CD4-positive, alpha-beta T cell treated with Interferon alpha-2 for 1 hour (primary cell): Measurements from ENCODE around the gene RANGAP1.

Experiments used
- DNase-seq, 2 donors: peaks; one replicate each; pipeline ENCODE4 v3.0.0-alpha.2; 2020 to 2022

The RANGAP1 gene

GRCh38 chr22:41285820-41286638 lies at the start of gene RANGAP1:
TSS of gene RANGAP1 (minus strand) at chr22:41286187. CDS start at chr22:41281044, 5,143 bp downstream.
- DNase-seq: peak; percentile 98 to 99

- no peak for DNase-seq
These were observed 49.1 kb upstream of the RANGAP1 start for GRCh38 chr22:41334951-41335635.

- DNase-seq: no peak
These were observed 48.2 kb upstream of the RANGAP1 start for GRCh38 chr22:41334215-41334614.

GRCh38 chr22:41333806-41334205 lies 47.8 kb upstream of the RANGAP1 start:
- no peak for DNase-seq

- no peak for DNase-seq
These were observed 46.4 kb upstream of the RANGAP1 start for GRCh38 chr22:41332217-41332939.

GRCh38 chr22:41330169-41330568 lies 44.2 kb upstream of the RANGAP1 start:
- DNase-seq: no peak

GRCh38 chr22:41327124-41327523 lies 41.1 kb upstream of the RANGAP1 start:
- no peak for DNase-seq

- DNase-seq: no peak
These were observed 39.0 kb upstream of the RANGAP1 start for GRCh38 chr22:41324821-41325528.

GRCh38 chr22:41320416-41321240 lies 34.6 kb upstream of the RANGAP1 start:
- no peak for DNase-seq

- no peak for DNase-seq
These were observed 29.6 kb upstream of the RANGAP1 start for GRCh38 chr22:41315586-41315985.

- no peak for DNase-seq
These were observed 28.8 kb upstream of the RANGAP1 start for GRCh38 chr22:41314821-41315220.

GRCh38 chr22:41311487-41311886 lies 25.5 kb upstream of the RANGAP1 start:
- no peak for DNase-seq

- DNase-seq: no peak
These were observed 24.3 kb upstream of the RANGAP1 start for GRCh38 chr22:41310336-41310735.

- DNase-seq: no peak
These were observed 22.6 kb upstream of the RANGAP1 start for GRCh38 chr22:41308544-41308947.

GRCh38 chr22:41308054-41308453 lies 22.1 kb upstream of the RANGAP1 start:
- no peak for DNase-seq

GRCh38 chr22:41305646-41306045 lies 19.7 kb upstream of the RANGAP1 start:
- no peak for DNase-seq

GRCh38 chr22:41302811-41303210 lies 16.8 kb upstream of the RANGAP1 start:
- no peak for DNase-seq

GRCh38 chr22:41302021-41302767 lies 16.2 kb upstream of the RANGAP1 start:
- DNase-seq: peak in 1 of 2 donors; percentile 21

- DNase-seq: peak; percentile 88 to 91
These were observed 15.4 kb upstream of the RANGAP1 start, which contains the start of gene ZC3H7B for GRCh38 chr22:41301085-41302020. TSS of gene ZC3H7B (plus strand) at chr22:41301525. CDS start at chr22:41320661, 19,136 bp downstream.

GRCh38 chr22:41300661-41301060 lies 14.7 kb upstream of the RANGAP1 start:
- no peak for DNase-seq
